Left lobe of liver (tissue), 2 donors: Measurements from ENCODE around the gene DAB1. TPM values are rescaled to one million over a fixed set of nuclear protein-coding genes. Genes with fewer than 3 reads are reported as not detected.

Experiments used
- ATAC-seq: fragments of 200-7000 bp; cut with Tn5 transposase; one replicate; pipeline ENCODE4 v1.9.1; 2020; ENCODE audit warnings: mild to moderate bottlenecking, moderate library complexity
- DNase-seq: peaks from one replicate; pipeline ENCODE4 v3.0.0-alpha.2; 2020; ENCODE audit warnings: low spot score
- total RNA-seq: library from RNA; stranded (reverse); gene quantifications from one replicate; pipeline ENCODE4 v1.2.1, GENCODE V29; 2021
- donor health status: DM: no; HTN: no; CAD: no; lungs with moderate emphysema.
- donor health status: DM: no; HTN: yes; CAD: no.

Gene DAB1
- total RNA-seq, 1 donor from 2014 or later, result 1.4 TPM

DNA sequence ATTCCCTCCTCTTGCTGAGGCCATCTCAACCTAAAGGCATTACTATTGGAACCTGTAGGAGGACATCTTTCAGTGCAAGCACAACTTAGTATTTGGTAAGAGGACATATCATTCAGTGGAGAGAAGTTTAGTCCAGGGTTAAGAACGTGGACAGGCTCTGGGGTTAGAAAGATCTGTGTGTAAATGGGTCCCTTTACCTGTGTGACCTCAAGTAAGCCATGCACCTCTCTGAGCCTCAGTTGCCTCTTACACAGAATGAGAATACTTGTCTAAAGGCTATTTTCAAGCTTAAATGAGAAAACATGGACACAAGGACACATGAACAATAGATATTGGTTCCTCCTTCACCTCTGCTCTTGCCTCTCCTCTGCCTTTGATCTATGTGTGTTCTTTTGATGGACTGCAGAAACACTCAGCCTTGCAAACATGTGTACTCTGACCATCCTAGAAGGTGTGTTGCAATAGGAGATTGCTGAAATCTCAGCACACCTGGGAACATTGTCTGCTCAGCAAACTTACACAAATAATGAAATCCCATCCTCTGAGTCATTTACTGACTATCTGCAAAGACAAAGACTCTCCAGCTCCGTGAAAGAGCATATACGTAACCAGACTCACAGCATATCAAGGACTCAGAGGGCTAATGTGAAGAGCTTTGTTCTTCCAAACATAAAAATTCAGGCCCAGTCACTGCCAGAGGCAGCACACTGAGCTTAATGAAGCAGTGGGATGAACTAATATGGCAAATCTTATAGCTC lies 143.8 kb downstream of the DAB1 start:
- DNase-seq (peak; percentile 82), ATAC-seq (peak; percentile 64)

DNA sequence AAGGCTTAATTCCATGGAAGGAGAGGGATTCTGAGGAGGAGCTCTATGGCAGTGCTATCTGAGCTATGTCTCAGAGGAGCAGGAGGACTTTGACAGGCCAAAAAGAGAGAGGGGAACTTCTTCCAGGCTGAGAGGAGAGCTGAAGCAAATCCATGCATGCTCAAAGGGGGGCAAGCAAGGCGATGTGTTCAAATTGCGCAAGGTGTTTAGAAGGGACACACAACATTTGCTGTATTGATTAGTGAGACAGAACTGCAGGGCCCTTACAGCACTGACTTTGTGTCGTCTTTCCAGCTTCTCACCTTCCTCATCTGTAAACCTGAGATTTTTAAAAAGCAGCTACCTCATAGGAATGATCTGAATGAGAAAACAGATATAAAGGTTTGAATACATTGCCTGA lies 145.3 kb downstream of the DAB1 start:
- peak; percentile 35 for ATAC-seq
- peak; percentile 60 for DNase-seq

DNA sequence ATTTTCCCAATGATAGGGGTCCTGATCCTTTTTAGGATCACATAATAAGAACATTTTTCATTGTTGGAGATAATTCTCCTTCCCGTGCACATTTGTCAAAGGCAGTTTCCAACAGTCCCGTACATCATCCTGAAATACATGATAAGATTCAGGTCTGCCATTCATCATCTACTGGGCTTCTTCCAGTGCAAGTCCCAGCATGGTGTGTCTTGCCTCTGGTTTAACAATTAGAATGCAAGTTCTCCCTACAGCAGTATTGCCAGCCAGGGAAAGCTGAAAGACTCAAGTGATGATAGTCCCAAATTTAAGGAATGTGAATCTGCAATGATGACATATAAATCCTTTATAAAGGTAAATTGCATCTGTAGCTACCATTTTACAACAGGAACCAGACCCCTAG lies 146.2 kb downstream of the DAB1 start:
- no peak for DNase-seq
- no peak for ATAC-seq

DNA sequence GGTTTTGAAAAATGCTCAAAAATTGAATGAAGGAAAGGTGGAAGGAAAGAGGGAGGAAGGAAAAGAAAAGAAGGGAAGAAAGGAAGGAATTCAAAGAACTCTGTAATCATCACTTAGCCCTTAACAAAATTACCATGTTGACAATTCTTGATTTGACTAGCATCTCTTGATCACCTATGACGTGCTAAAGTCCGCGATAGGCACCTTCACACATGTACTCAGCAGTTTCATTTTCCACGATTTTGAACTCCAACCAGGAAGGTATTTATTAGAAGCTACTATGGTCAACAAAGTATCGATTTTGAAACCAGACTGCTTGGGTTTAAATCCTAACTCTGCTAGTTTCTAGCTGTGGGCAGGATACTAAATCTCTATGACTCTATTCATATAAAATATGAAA lies 146.9 kb downstream of the DAB1 start:
- DNase-seq, result no peak
- ATAC-seq, result peak; percentile 8

DNA sequence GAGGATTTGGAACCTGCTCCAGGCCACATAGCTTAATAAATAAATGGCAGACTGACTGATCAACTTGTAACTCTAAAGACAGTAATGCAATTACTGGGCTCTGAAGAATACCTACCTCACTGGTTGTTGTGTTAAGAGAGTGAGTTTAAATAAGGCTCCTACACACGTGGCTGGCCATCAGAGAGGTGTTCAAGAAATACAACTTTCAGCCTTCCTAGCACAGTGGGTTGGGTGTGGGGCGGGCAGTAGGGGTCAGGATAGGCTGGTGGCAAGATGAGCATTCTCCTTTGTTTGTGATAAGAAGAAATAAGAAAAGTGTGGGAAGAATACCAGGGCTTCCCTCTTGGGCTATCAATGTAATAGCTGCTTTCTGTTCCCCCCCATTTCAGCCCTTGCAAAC lies 151.3 kb downstream of the DAB1 start:
- no peak for DNase-seq

DNA sequence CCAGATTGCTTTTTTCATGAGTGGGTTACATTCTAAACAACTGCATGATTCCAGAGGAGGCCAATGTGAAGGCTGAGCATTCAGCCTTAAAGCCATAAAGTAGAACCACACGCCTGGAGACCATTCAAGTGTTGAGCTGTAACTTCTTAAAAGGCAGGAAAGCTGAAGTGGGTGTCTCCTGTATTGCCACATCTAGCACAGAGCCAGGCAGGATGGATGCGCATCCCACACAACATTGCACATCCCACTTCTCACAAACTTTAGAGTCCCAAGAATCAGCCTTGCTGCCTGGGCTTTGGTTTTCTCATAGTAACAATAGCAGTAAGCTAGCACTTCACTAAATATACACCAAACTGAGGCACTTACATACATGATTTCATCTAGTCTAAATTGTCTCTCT lies 151.7 kb downstream of the DAB1 start:
- ATAC-seq (no peak), DNase-seq (no peak)

More for the DNA sequence above, 151.3 kb downstream of the DAB1 start:
- ATAC-seq, result no peak

DNA sequence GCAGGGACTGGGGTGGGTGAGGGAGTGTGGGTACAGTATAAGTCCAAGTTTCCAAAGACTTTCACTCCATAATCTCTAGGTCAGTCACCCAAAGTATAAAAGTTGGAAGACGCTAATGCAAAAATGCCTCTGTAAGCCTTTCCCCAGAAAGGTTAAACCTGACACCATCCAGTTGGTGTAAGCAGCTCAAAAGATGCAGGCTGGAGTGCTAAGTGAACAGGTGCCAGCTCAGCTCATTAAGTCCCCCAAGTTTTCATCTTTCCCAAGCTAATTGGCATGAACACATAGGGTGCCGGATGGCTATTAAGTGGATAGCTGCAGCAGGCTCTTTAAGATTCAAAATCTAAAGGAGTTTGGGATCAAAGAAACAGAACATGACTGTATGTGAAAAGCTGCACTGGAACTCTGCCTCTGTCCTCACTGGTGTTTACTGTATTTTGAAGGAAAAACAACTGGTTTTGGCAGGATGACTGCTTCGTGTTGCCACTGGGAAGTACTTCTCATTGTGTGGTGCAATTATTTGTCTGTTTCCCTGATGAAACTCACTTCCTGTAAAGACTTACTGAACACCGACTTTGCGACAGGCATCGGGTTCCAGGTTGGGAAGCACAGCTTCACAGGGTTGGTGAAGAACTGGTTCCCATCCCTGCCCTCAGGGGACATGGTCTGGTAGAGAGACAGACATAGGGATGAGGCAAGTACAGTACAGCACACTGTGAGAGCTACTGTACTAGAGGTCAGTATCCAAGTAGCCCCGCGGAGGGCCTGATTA lies 152.7 kb downstream of the DAB1 start:
- ATAC-seq (peak; percentile 80), DNase-seq (peak; percentile 46)

DNA sequence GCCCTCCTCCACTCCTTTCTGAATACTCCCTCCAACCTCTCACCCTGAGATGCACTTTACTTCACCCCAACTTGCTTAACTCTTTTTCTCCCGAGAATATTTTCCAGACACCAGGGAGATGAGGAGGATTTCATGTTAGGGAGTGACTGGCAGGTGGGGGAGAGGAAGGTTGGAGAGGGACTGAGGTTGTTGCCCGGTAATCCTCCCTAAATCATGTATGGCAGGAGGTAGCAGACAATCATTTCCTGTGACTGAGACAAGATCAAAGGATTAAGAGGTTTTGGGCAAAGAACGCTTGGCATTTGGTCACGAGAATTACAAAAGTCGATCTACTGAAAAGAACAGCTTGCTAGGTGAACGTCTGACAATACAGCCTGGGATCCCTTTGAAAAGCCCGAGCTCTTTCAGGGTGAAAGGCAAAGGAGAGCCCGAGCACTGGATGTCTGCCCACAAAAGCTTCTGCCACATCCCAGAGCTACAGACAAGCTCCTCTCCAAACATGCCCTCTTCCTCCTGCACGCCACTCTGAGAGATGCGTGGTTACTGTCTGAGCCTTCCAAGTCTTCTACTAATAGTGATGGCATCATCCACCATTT lies 154.1 kb downstream of the DAB1 start:
- no peak for DNase-seq
- peak; percentile 52 for ATAC-seq

DNA sequence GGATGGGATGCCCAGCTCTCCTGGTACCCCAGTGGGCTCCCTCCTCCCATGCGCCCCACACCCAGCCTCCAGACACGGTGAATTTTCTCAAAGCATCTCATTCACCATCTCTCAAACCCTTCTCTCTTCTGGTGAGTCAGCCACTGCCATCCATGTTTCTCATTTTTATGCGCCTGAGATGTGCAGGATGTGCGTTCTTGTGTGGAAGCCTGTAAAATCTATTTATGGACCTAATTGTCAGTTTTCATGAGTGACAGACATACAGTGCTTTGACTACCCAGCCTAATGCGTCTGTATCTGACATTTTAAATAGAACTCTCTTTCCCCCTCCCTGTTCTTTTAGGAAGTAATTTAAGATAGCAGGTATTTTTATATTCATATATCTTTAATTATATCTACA lies 158.8 kb downstream of the DAB1 start:
- DNase-seq (no peak), ATAC-seq (no peak)

DNA sequence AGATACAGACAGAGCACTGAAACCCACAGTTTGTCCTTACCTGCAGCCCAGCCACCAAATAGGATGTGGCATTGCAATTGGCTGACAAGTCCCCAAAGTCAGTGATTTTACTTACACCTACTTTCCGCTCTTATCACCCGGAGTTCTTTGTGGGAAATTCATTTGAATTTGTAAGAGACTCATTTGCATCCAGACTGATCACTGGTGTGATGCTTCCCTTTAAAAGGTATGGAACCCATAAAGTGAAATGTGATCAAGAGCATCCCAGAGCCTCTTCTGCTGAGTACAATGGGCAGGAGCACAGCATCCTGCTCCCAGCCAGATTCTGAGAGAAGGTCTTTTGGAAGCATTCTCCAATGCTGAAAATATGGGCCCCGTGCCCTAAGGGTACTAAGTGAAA lies 161.4 kb downstream of the DAB1 start:
- ATAC-seq (no peak), DNase-seq (no peak)

DNA sequence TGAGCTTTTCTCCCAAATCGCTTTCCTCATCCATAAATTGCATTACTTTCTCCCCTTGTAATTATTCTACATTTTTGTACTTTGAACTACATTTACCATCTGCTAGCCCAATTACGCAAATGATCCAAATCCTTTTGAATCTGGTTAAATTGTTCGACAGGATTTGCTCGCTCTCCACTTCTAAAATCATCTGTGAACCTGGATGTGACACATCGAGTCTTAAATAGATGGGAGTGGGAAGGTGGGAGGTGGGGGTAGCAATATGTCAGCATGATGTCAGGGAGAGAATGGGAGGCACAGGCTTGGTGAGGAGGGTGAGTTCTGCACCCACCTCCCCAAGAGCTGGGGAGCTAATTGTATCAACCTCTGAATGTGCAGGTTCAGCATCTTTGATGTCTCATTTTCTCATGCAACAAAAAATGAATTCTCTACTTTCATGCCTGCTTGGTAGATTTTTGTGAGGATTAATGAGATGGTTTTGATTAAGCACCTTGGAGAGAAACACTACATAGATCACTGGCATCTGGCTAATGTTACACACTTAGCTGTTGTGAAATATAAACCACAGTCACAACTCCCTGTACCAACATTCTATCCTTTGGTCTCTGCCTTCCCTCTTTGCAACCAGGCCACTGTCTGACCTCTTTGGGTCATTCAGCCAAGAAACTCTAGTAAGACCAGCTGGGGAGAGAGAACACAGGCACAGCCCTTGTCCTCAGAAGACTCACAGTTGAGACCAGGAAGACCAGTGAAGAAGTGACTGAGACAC lies 165.1 kb downstream of the DAB1 start:
- ATAC-seq, result peak; percentile 78
- DNase-seq, result no peak

GRCh38 chr1:57255945-57256344 lies 167.9 kb downstream of the DAB1 start:
- ATAC-seq (no peak), DNase-seq (no peak)

DNA sequence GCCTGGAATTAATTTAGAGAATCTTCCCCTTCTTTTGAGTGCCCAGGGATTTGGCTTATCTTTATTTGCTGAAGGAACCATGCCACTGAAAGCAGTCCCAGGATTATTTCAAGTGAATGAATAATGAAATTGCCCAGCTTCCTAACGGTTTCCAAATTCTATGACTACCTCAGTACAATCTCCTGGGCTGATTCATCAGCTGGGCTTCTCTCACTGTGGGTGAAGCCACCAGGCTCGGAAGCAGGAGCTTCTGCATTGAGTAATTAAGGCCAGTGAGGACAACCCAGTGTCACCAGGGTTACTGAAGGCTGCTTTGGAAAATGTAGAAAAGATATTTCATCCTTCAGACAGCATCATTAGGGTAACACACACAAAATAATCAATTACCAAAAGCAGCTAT lies 169.8 kb downstream of the DAB1 start:
- DNase-seq (no peak), ATAC-seq (no peak)

GRCh38 chr1:57252597-57253294 lies 171.1 kb downstream of the DAB1 start:
- ATAC-seq (no peak), DNase-seq (no peak)

DNA sequence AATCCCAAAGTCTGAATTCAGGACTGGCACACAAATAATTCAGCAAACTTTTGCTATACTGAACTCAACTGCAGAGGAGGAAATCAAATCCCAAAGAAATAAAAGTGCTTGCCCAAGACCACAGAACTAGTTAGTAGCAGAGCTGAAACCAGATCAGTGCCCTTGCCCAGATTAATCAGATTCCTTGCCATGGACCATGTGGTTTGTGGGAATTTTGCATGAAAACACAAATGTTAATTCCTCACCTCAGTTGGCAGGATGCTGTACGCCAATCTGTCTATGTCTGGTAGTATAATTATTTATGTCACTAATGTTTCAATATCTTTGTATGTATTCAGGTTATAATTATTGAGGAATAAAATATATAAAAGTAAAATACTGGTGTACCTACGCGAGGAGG lies 173.8 kb downstream of the DAB1 start:
- DNase-seq, result no peak
- no peak for ATAC-seq

DNA sequence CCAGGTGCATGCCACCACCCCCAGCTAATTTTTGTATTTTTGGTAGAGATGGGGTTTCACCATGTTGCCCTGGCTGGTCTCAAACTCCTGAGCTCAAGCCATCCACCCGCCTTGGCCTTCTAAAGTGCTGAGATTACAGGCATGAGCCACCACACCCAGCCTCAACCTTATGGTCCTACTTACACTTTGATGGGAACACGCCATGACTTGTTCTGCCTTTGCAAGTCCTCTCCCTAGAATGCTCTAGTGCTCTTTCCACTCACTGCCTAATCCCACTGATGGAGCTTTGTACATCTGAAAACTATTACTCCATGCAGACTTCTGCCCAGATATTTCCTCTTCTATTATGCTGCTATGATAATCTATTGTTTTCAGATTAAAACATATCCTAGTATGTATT lies 174.3 kb downstream of the DAB1 start:
- no peak for ATAC-seq

DNA sequence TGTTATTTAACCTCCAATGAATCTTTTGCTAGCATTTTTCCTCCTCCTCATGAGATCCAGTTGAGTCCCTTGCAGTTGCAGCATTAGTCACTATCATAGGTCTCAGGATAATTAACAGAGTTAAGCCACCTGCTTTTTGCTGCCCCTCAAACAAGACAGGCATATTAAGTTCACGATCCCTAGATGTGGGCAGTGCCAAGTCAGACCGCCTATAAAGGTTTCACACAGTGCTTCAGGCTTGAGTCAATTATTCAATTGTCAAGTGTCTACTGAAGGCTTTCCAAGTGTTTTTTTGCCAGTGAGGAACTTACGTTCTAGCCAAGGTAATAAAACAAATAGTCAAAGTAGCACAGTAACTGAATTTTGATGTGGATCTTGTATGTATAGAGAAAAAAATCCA lies 175.0 kb downstream of the DAB1 start:
- DNase-seq (no peak), ATAC-seq (no peak)

More for the DNA sequence above, 174.3 kb downstream of the DAB1 start:
- no peak for DNase-seq

DNA sequence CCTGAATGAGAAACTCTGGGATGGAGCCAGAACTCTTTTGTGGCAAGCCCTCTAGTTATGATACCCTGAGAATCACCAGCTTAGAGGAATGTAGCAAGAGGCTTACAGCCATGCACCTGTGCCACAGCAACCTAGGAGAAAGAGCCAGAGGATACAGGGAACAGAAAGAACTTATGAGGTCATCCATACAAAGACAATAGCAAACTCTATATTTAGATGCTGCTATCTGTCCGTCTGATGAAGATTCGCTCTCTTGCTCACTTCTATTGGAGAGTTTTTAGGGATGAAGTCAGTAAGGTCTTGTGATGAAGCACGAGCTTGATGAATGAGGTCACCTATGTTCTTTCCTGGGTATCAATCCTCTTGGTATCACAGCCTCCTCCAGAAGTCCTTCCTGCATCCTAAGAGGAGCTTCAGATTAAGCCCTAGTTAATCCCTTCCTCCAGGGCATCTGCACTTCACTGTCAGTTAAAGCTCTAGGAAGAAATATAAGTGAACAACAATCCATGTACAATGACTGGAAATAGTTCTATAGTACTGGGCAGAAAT lies 185.6 kb downstream of the DAB1 start:
- ATAC-seq, result no peak
- no peak for DNase-seq

- DNase-seq (no peak), ATAC-seq (peak; percentile 85)
Measured at GRCh38 chr1:57235730-57236510, 187.9 kb downstream of the DAB1 start.

DNA sequence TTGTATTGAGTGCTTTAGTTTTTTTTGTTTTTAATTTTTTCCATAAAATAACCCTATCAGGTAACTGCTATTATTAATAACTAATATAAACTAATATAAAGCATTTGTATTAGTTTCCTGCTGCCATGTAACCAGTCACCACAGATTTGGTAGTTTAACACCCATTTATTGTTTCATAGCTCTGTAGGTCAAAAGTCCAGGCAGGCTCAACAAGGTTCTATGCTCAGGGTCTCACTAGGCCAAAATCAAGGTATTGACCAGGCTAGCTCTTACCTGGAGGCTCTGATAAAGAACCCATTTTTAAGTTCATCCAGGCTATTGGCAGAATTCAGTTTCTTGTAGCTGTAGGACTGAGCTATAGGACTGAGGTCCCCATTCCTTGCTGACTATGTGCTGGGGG lies 189.4 kb downstream of the DAB1 start:
- ATAC-seq (peak; percentile 3), DNase-seq (no peak)
